AG20443 (cell line): ENCODE measurements around the gene C5.
A peak's percentile ranks its signal among the peaks of the same experiment; 100 is the strongest.
"Not testable (repeated sequence)": the region's sequence is repeated elsewhere in the genome, so short reads cannot be mapped to it uniquely, and the experiment has no call there.

ENCODE experiments used
- DNase-seq: peaks from one replicate; pipeline ENCODE4 v3.0.0; 2012; ENCODE audit warnings: low spot score, mixed read lengths

Gene C5

GRCh38 chr9:121050128-121050988, at the start of gene C5:
TSS of gene C5 (minus strand) at chr9:121050275. CDS start at chr9:121050246, 29 bp downstream.
- no peak for DNase-seq

GRCh38 chr9:121098567-121099198, 48.6 kb upstream of the C5 start:
- no peak for DNase-seq

GRCh38 chr9:121095057-121095456, 45.0 kb upstream of the C5 start:
- DNase-seq, result no peak

- not testable (repeated sequence) for DNase-seq
Observed at GRCh38 chr9:121090743-121091142, 40.7 kb upstream of the C5 start.

GRCh38 chr9:121088576-121088975, 38.5 kb upstream of the C5 start:
- no peak for DNase-seq

GRCh38 chr9:121085661-121086060, 35.6 kb upstream of the C5 start:
- peak; percentile 79 for DNase-seq

- no peak for DNase-seq
Observed at GRCh38 chr9:121082075-121082474, 32.0 kb upstream of the C5 start.

- no peak for DNase-seq
Observed at GRCh38 chr9:121075251-121076036, 25.4 kb upstream of the C5 start.

GRCh38 chr9:121074370-121075250, 24.5 kb upstream of the C5 start, which contains the start of gene CNTRL:
TSS of gene CNTRL (plus strand) at chr9:121074955. CDS start at chr9:121088327, 13,372 bp downstream.
- peak; percentile 91 for DNase-seq

GRCh38 chr9:121073038-121073437, 23.0 kb upstream of the C5 start:
- DNase-seq, result peak; percentile 69

GRCh38 chr9:121071756-121072421, 21.8 kb upstream of the C5 start:
- DNase-seq, result peak; percentile 45

- no peak for DNase-seq
Observed at GRCh38 chr9:121071370-121071755, 21.3 kb upstream of the C5 start.

GRCh38 chr9:121069396-121069795, 19.3 kb upstream of the C5 start:
- no peak for DNase-seq

GRCh38 chr9:121067640-121068039, 17.6 kb upstream of the C5 start:
- no peak for DNase-seq

GRCh38 chr9:121066850-121067249, 16.8 kb upstream of the C5 start:
- DNase-seq, result no peak

- DNase-seq, result peak; percentile 71
Observed at GRCh38 chr9:121059998-121060636, 10.0 kb upstream of the C5 start.

- no peak for DNase-seq
Observed at GRCh38 chr9:121059513-121059912, 9.4 kb upstream of the C5 start.

GRCh38 chr9:121057821-121058220, 7.7 kb upstream of the C5 start:
- DNase-seq, result no peak

GRCh38 chr9:121055642-121056143, 5.6 kb upstream of the C5 start:
- DNase-seq, result peak; percentile 19

- DNase-seq, result no peak
Observed at GRCh38 chr9:121053544-121053943, 3.5 kb upstream of the C5 start.
